Umbilical cord (tissue), 2 donors: Measurements from ENCODE around the gene OR2B2. TPM values are rescaled to one million over a fixed set of nuclear protein-coding genes. Genes with fewer than 3 reads are reported as not detected.
A peak's percentile ranks its signal among the peaks of the same experiment; 100 is the strongest.

Experiments
- DNase-seq: peaks from one replicate; pipeline ENCODE4 v3.0.0-alpha.2; 2015; ENCODE audit warnings: low spot score
- total RNA-seq: library from RNA; depleted of rRNA; stranded (reverse); fragments of >200 nt; gene quantifications from one replicate; pipeline ENCODE4 v1.2.3, GENCODE V29; 2014; ENCODE audit warnings: low replicate concordance; ENCODE audit not compliant: insufficient read depth

OR2B2 gene
- total RNA-seq, 1 donor from 2014 or later = not detected

DNA sequence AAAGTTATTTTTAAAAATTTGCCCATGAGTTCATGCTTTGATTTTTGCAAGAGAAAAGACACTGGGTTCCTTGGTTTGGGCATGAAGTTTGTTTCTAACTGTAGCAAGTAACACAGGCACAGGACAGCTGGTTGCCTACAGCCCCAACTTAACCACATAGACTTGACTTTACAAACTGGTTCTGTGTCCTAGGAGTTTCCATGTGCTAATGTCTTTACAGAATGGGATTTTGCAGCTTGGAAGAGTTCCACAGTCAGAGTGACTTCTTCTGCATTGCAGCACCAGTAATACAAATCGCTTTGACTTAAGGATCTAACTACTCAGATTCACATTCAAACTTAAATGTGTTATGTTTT is 44.3 kb downstream of the OR2B2 start:
- peak; percentile 27 for DNase-seq

- peak; percentile 85 for DNase-seq
Measured at GRCh38 chr6:27867051-27867944, 44.9 kb downstream of the OR2B2 start.

GRCh38 chr6:27866357-27867050 is 45.7 kb downstream of the OR2B2 start:
- peak; percentile 81 for DNase-seq

DNA sequence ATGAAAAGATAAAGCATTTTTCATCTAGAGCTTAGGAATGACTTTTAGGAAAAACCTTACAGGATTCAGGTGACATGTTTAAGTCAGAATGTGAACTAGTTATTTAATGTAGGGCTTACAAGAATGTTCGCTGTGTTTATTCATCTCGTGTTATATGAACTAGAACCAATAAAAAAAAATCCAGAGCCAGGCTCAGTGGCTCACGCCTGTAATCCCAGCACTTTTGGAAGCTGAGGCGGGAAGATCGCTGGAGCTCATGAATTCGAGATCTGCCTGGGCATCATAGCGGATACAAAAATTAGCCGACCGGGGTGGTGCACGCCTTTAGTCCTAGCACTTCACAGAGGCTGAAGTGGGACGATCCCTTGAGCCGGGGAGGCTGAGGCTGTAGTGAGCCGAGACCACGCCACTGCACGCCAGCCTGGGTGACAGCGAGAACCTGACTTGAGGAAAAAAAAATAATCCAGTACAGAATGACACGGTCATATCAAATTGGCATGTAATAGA is 46.3 kb downstream of the OR2B2 start:
- no peak for DNase-seq

GRCh38 chr6:27864906-27865849 is 47.0 kb downstream of the OR2B2 start:
- DNase-seq = peak; percentile 98

DNA sequence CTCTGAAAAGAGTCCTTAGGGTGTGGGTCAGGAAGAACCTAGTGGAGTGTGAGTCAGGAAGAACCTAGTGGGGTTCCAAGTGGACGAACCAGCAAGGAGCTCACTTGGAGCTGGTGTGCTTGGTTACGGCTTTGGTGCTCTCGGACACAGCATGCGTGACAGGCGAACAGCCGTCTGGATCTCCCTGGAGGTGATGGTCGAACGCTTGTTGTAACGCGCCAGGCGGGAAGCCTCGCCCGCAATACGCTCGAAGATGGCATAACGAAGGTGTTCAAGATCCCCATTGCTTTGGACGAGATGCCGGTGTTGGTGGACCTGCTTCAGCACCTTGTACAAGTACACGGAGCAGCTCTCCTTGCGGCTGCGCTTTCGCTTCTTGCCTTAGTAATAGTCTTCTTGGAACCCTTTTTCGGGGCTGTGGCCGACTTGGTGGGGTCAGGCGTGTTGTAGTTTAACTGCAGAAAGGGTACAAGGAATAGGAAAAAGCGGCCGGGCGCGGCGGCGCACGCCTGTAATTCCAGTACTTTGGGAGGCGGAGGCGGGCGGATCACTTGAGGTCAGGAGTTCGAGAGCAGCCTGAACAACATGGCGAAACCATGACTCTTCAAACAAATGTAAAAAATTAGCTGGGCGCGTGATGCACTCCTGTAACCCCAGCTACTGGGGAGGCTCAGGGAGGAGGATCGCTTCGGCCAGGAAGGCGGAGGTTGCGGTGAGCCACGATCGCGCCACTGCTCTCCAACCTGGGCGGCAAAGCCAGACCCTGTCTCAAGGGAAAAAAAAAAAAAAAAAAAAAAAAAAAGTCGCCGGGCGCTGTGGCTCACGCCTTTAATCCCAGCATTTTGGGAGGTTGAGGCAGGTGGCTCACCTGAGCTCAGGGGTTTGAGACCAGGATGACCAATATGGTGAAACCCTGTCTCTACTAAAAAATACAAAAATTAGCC is 48.0 kb downstream of the OR2B2 start:
- peak; percentile 29 for DNase-seq

- DNase-seq = no peak
Measured at GRCh38 chr6:27862396-27863066, 49.7 kb downstream of the OR2B2 start.

DNA sequence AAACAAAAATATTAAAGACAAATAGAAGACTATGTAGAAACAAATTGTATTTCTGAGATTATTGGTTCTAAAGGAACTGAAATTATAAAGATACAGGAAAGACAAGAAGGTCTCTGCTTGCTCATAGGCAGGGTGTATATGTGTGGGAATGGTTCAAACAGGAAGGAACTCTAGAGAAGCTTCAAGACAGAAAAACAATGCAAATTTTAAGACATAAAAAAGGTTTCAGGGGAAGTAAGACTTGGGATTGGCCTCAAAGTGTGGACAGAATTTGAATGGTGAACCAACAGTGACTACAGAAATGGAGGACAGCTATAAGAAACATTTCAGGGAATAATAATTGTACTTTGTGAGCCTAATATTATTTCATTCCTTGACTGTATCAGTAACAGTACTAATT is 50.3 kb downstream of the OR2B2 start:
- DNase-seq = no peak

GRCh38 chr6:27861276-27861840 is 50.8 kb downstream of the OR2B2 start:
- DNase-seq = no peak

Other genes with a start within 250 kb of the OR2B2 start
- not detected for gene OR2B6, start 44.8 kb upstream of the OR2B2 start, total RNA-seq
- gene ZNF165, start 168.2 kb upstream of the OR2B2 start, total RNA-seq = 0.96 TPM
- 2.4 TPM for gene ZSCAN16, start 212.2 kb upstream of the OR2B2 start, total RNA-seq
- gene ZKSCAN8, start 229.5 kb upstream of the OR2B2 start, total RNA-seq = 19.5 TPM